Activated CD4-positive, alpha-beta memory T cell treated with anti-CD3 and anti-CD28 coated beads, Interleukin-2, amount 10 ng/mL, durations not matched to agents 7 days and 5 days (primary cell): Measurements from ENCODE around the gene COL16A1. TPM values are rescaled to one million over a fixed set of nuclear protein-coding genes. Genes with fewer than 3 reads are reported as not detected.

Experiments
- CTCF ChIA-PET: fragments of 350-600 bp; sonication (Branson Sonifier 250); formaldehyde crosslinking; loops from one replicate; lab custom pipeline; 2021; ENCODE audit warnings: antibody characterized with exemption, inconsistent platforms; lab: Charles Lee
- POLR2A ChIA-PET: fragments of 350-600 bp; sonication (Branson Sonifier 250); formaldehyde crosslinking; loops from one replicate; lab custom pipeline; 2021; ENCODE audit warnings: antibody characterized with exemption; lab: Charles Lee
- DNase-seq: peaks from one replicate; pipeline ENCODE4 v3.0.0-alpha.2; 2020
- H3K27ac Mint-ChIP-seq: one replicate; pipeline ENCODE4 v1.8.0; 2021; ENCODE audit warnings: mild to moderate bottlenecking, mixed read lengths
- H3K27me3 Mint-ChIP-seq: one replicate; pipeline ENCODE4 v1.8.0; 2021; ENCODE audit warnings: mixed read lengths
- H3K36me3 Mint-ChIP-seq: one replicate; pipeline ENCODE4 v1.8.0; 2021; ENCODE audit warnings: low read depth, mixed read lengths
- H3K4me1 Mint-ChIP-seq: one replicate; pipeline ENCODE4 v1.8.0; 2021; ENCODE audit warnings: mixed read lengths
- H3K4me3 Mint-ChIP-seq: one replicate; pipeline ENCODE4 v1.8.0; 2021; ENCODE audit warnings: mild to moderate bottlenecking, mixed read lengths
- H3K9me3 Mint-ChIP-seq: one replicate; pipeline ENCODE4 v1.8.0; 2021; ENCODE audit warnings: mixed read lengths
- total RNA-seq, 2 experiments: library from RNA; stranded (reverse); gene quantifications; one replicate each; pipeline ENCODE4 v1.2.3, GENCODE V29; 2021

COL16A1 gene
- total RNA-seq, 2 experiments from 2014 or later, result not detected

DNA sequence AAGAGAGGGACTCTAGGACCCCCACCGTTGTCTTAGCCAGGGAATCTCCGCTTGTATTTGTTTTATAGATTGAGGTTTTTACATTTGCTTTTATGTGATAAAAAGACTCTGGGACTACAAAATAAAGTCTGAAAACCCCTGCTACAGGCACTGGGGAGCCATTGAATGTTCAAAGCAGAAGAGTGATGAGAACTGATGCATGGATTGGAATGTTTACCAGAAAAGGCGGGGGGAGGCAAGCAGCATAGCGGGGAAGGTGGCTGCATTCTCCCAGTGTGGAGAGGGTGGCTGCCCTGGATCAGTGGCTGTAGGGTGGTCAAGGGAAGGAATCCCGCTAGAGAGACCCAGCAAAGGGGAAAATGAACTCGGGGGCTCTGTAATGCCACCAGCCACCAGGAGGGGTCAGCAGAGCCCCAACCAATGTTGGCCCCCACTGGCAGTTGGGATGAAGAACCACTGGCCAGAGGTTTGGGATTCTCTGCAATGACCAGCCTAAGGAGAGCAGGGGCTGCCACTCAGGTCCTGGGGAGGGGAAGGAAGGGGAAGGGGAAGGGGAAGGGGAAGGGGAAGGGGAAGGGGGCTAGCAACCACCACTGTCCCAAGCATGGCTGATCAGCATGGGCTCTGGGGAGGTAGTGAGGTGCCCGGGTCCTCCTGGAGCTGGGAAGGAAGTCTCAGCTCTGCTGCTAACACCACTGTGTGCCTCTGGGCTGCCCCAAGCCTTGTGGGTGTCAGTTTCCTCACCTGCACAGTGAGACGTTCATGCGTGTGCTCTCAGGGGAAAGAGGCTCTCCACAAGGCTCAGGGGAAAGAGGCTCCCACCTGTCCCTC lies 40.0 kb downstream of the COL16A1 start:
- POLR2A ChIA-PET, result no interaction called here
- peaks cover 7% of the 10 kb centered on the region for H3K27me3 Mint-ChIP-seq
- no peak overlapping the region for H3K27ac Mint-ChIP-seq
- no peaks in the 10 kb centered on the region for H3K36me3 Mint-ChIP-seq
- DNase-seq, result peak; percentile 63
- H3K9me3 Mint-ChIP-seq, result no peaks in the 10 kb centered on the region
- CTCF ChIA-PET, result interaction anchor here (0.5 to 5.0 kb wide), 6 partner anchors 14 to 126 kb away, joined by 3 to 45 read pairs (median 4); no protein-coding TSS in a partner anchor
- H3K4me1 Mint-ChIP-seq, result no peaks in the 10 kb centered on the region
- no peak overlapping the region for H3K4me3 Mint-ChIP-seq

- POLR2A ChIA-PET, result no interaction called here
- peaks cover 4% of the 10 kb centered on the region for H3K27me3 Mint-ChIP-seq
These were observed 41.4 kb downstream of the COL16A1 start for GRCh38 chr1:31662463-31662862.

DNA sequence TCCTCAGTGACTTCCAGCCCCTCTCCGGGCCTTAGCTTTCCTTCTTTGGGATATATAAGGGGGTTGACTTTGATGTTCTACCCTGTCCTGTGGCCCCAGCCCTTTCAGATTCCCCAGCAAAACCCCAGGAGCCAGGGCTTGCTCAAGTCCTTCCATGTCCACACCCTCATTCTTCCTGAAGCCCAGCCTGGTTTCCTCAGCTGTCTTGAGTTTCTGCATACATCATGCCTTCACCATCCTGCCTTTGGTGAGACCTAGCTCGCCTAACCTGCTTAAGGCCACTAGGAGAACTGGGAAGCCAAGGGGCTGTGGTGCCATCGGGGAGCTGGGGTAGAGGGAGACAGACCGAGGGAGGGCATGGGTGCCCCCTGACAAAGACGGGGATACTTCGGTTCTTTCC lies 42.0 kb downstream of the COL16A1 start:
- Mint-ChIP-seq H3K4me1 (no peaks in the 10 kb centered on the region), H3K36me3 (no peaks in the 10 kb centered on the region), H3K9me3 (no peaks in the 10 kb centered on the region), H3K27me3 (peaks cover 4% of the 10 kb centered on the region), H3K4me3 (no peak overlapping the region), H3K27ac (no peak overlapping the region)
- CTCF ChIA-PET, result interaction anchor here (0.9 to 1.4 kb wide), 4 partner anchors 8 to 127 kb away, joined by 3 to 8 read pairs (median 4); no protein-coding TSS in a partner anchor
- DNase-seq, result no peak
- POLR2A ChIA-PET, result interaction anchor here (1.4 to 1.5 kb wide), 2 partner anchors 17 to 99 kb away, joined by 3 read pairs; partner anchors contain the start of gene PEF1

More at GRCh38 chr1:31662463-31662862, 41.4 kb downstream of the COL16A1 start:
- CTCF ChIA-PET, result interaction anchor here (3.9 to 5.0 kb wide), 2 partner anchors 83 to 127 kb away, joined by 17 to 45 read pairs; no protein-coding TSS in a partner anchor
- Mint-ChIP-seq H3K4me1 (no peaks in the 10 kb centered on the region), H3K4me3 (no peak overlapping the region), H3K9me3 (no peaks in the 10 kb centered on the region), H3K36me3 (no peaks in the 10 kb centered on the region), H3K27ac (no peak overlapping the region)
- no peak for DNase-seq

DNA sequence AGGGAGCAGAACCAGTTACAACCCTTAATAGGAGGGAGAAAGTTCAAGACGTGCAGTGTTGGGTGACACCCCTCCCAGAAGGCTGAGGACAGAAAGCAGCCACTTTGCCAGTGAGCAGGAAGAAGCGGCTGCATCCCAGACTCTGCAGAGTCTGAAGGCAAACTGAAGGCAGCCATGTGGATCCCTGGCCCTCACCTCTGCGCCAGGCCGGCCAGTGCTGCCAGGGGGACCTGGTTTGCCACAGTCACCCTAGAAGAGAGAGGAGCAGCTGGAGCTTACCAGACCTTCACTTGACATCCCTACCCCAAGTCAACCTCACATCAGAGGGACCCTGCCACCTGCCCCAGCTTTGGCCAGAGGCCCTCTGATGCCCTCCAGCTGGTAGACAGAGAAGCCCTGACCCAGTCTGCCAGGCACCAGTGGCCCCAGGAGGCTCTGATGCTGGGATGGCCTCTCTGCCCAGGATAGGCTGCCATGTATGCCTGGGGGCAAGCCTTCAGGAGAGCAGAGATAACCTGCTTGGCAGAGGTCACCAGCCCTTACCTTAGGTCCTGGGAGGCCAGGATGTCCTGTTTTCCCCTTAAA lies 42.9 kb downstream of the COL16A1 start:
- Mint-ChIP-seq H3K27me3 (peaks cover 4% of the 10 kb centered on the region), H3K27ac (no peak overlapping the region), H3K4me3 (no peak overlapping the region), H3K36me3 (no peaks in the 10 kb centered on the region), H3K9me3 (no peaks in the 10 kb centered on the region), H3K4me1 (no peaks in the 10 kb centered on the region)
- DNase-seq, result no peak
- ChIA-PET CTCF (interaction anchor here (0.9 to 1.6 kb wide), 5 partner anchors 9 to 128 kb away, joined by 3 to 8 read pairs (median 4); no protein-coding TSS in a partner anchor), POLR2A (interaction anchor here (0.9 to 1.5 kb wide), 3 partner anchors 16 to 100 kb away, joined by 3 read pairs; partner anchors contain the start of gene PEF1)

DNA sequence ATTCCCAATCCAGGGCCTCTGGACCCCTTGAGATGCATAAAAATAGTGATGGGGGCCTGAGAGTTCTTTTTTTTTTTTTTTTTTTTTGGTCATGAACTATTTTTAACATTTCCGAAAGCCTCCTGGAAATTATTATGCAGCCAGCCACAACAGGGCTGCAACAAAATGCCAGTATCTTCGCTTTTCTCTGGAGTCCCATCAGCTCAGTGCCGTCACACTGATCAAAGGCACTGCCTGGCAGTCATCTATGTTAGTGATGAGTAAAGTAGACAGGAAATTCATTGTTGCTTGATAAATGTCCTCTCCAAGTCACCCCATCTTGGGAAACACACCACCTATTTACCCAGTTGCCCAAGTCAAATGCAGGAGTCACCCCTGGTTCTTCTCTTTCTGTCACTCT lies 43.9 kb downstream of the COL16A1 start:
- Mint-ChIP-seq H3K27me3 (peaks cover 4% of the 10 kb centered on the region), H3K4me3 (no peak overlapping the region), H3K27ac (no peak overlapping the region), H3K4me1 (no peaks in the 10 kb centered on the region), H3K9me3 (no peaks in the 10 kb centered on the region), H3K36me3 (no peaks in the 10 kb centered on the region)
- CTCF ChIA-PET, result interaction anchor here (0.7 to 1.6 kb wide), 2 partner anchors 46 to 86 kb away, joined by 4 read pairs; no protein-coding TSS in a partner anchor
- POLR2A ChIA-PET, result no interaction called here
- DNase-seq, result no peak

- Mint-ChIP-seq H3K27me3 (peaks cover 4% of the 10 kb centered on the region), H3K9me3 (no peaks in the 10 kb centered on the region), H3K36me3 (no peaks in the 10 kb centered on the region), H3K27ac (no peak overlapping the region), H3K4me1 (no peaks in the 10 kb centered on the region), H3K4me3 (no peak overlapping the region)
- CTCF ChIA-PET, result interaction anchor here (1.0 to 1.3 kb wide), 2 partner anchors 110 to 131 kb away, joined by 3 read pairs; no protein-coding TSS in a partner anchor
- no peak for DNase-seq
- POLR2A ChIA-PET, result no interaction called here
These were observed 45.1 kb downstream of the COL16A1 start for GRCh38 chr1:31658721-31659120.

- POLR2A ChIA-PET, result no interaction called here
- CTCF ChIA-PET, result interaction anchor here (1.3 kb wide), 1 partner anchor 109 kb away, joined by 3 read pairs; no protein-coding TSS in a partner anchor
- no peaks in the 10 kb centered on the region for H3K36me3 Mint-ChIP-seq
- no peak overlapping the region for H3K4me3 Mint-ChIP-seq
- peaks cover 2% of the 10 kb centered on the region for H3K27me3 Mint-ChIP-seq
- DNase-seq, result no peak
- no peaks in the 10 kb centered on the region for H3K9me3 Mint-ChIP-seq
- no peaks in the 10 kb centered on the region for H3K4me1 Mint-ChIP-seq
- no peak overlapping the region for H3K27ac Mint-ChIP-seq
These were observed 45.8 kb downstream of the COL16A1 start for GRCh38 chr1:31657972-31658510.

DNA sequence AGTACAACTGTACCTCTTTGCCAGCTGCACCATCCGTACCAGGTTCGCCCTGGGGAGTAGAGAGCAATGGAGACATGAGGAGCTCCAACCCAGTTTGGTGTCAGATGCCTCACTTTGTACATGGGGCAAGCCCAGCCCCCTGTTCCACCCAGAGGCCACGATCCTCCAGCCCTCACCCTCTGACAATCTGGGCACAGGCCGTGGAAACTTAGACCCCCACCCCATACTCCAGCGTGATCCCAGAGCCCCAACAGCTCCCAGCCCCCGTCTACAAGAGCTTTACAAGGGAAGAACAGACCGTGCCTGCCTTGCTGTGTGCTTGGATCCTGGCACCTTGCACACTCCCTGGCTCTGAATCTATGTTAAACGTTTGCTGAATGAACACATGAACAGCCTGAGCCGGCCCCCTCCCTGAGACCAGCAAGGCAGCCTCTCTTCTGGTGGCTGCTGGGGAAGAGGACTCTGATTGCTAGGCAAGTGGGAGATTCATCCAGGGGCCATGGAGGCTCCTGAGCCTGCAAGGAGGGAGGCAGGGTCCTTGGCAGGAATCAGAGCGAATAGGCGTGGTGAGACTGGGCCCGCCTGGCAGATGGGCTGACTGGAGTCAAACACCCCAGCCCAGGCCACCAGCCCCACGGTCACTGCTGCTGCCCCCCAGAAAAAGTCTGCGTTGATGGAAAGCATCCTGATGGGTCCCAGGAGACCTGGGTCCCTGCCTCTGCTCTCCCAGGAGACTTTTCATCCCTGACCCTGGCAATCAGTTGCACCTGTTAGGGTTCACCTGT lies 46.6 kb downstream of the COL16A1 start:
- CTCF ChIA-PET, result interaction anchor here (1.3 kb wide), 1 partner anchor 108 kb away, joined by 3 read pairs; no protein-coding TSS in a partner anchor
- H3K27me3 Mint-ChIP-seq, result no peaks in the 10 kb centered on the region
- no peaks in the 10 kb centered on the region for H3K36me3 Mint-ChIP-seq
- H3K9me3 Mint-ChIP-seq, result no peaks in the 10 kb centered on the region
- DNase-seq, result no peak
- no peak overlapping the region for H3K27ac Mint-ChIP-seq
- H3K4me1 Mint-ChIP-seq, result no peaks in the 10 kb centered on the region
- no peak overlapping the region for H3K4me3 Mint-ChIP-seq
- POLR2A ChIA-PET, result no interaction called here

DNA sequence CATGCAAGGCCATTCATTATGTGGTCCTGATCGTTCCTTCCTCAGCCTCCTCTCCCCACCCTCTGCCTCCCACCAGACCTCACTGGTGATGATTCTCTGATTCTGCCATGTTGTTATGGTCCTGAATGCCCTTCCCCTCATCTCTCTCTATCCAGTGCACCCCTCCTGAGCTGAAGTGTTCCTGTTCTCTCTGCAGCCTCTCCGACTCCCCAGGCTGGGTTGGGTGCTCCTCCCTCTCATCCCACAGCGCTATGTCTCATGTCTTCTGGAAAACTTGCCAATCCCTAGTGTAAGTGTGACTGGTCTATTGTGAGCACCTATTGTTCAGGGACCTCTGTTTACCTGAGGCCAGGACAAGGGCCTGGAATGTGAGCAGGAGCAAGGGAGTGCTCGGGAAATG lies 48.1 kb downstream of the COL16A1 start:
- Mint-ChIP-seq H3K9me3 (no peaks in the 10 kb centered on the region), H3K4me1 (no peaks in the 10 kb centered on the region), H3K27me3 (no peaks in the 10 kb centered on the region), H3K36me3 (no peaks in the 10 kb centered on the region), H3K4me3 (no peak overlapping the region), H3K27ac (no peak overlapping the region)
- ChIA-PET CTCF (no interaction called here), POLR2A (no interaction called here)
- DNase-seq, result no peak

DNA sequence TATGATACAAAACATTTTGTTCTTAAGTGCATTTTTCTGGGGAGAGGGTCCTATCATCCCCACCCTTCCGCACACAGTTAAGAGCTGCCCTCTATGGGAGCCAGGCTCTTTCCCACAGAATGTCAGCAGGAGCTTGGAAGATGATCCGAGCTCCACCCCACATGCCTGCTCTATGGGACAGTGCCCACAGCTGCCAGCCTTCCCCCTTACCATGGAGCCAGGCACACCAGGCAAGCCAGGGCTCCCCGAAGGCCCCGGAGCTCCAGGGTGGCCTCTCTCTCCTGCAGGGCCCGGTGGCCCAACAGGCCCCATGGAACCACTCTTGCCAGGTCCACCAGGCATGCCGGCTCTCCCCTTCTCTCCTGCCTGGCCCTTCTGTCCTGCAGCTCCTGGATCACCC lies 48.7 kb downstream of the COL16A1 start:
- H3K9me3 Mint-ChIP-seq, result no peaks in the 10 kb centered on the region
- H3K27me3 Mint-ChIP-seq, result no peaks in the 10 kb centered on the region
- ChIA-PET POLR2A (no interaction called here), CTCF (interaction anchor here (0.7 to 0.9 kb wide), 2 partner anchors 134 to 136 kb away, joined by 3 to 5 read pairs; no protein-coding TSS in a partner anchor)
- no peaks in the 10 kb centered on the region for H3K36me3 Mint-ChIP-seq
- no peak for DNase-seq
- H3K4me3 Mint-ChIP-seq, result no peak overlapping the region
- no peak overlapping the region for H3K27ac Mint-ChIP-seq
- H3K4me1 Mint-ChIP-seq, result no peaks in the 10 kb centered on the region

DNA sequence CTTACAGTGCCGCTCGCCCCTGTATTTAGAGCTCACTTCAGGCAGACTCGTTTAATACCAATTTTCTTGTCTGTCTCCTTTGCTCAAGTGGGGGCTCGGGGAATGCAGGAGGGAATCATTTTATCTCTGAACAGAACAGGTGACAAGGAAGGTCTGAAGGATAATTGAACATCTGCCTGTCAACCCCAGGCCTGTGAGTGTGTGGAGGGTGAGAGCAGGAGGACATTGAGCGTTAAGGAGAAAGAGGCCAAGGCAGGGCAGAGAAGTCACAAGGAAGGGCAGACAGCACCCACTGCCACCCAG lies 49.4 kb downstream of the COL16A1 start:
- DNase-seq, result no peak
- ChIA-PET CTCF (interaction anchor here (0.7 to 0.9 kb wide), 2 partner anchors 49 to 136 kb away, joined by 4 to 5 read pairs; partner anchors contain the start of gene COL16A1), POLR2A (no interaction called here)
- Mint-ChIP-seq H3K4me1 (no peaks in the 10 kb centered on the region), H3K4me3 (no peak overlapping the region), H3K27me3 (no peaks in the 10 kb centered on the region), H3K27ac (no peak overlapping the region), H3K36me3 (no peaks in the 10 kb centered on the region), H3K9me3 (no peaks in the 10 kb centered on the region)

- Mint-ChIP-seq H3K9me3 (no peaks in the 10 kb centered on the region), H3K27me3 (no peaks in the 10 kb centered on the region), H3K4me1 (no peaks in the 10 kb centered on the region), H3K27ac (no peak overlapping the region), H3K4me3 (no peak overlapping the region), H3K36me3 (no peaks in the 10 kb centered on the region)
- DNase-seq, result no peak
- POLR2A ChIA-PET, result no interaction called here
- CTCF ChIA-PET, result interaction anchor here (0.7 to 0.9 kb wide), 2 partner anchors 50 to 137 kb away, joined by 4 to 5 read pairs; partner anchors contain the start of gene COL16A1
These were observed 49.9 kb downstream of the COL16A1 start for GRCh38 chr1:31653717-31654473.
